H9 (cell line): ENCODE measurements around the gene JKAMP. TPM values are rescaled to one million over a fixed set of nuclear protein-coding genes. Genes with fewer than 3 reads are reported as not detected.

Experiments used
- DNase-seq: peaks from one replicate; pipeline ENCODE4 v3.0.0-alpha.2; 2017
- H2AFZ ChIP-seq: one replicate; pipeline ENCODE4 v1.6.1; 2013; ENCODE audit warnings: mild to moderate bottlenecking, low read length, control low read depth, moderate library complexity
- H2AK5ac ChIP-seq: 2 replicates; pipeline ENCODE4 v1.6.1; 2013; ENCODE audit warnings: low read length, control low read depth, mixed read lengths; ENCODE audit not compliant: insufficient read length
- H2BK120ac ChIP-seq: one replicate; pipeline ENCODE4 v1.6.1; 2013; ENCODE audit warnings: low read depth, mild to moderate bottlenecking, low read length, control low read depth, inconsistent platforms; ENCODE audit not compliant: poor library complexity, severe bottlenecking
- H2BK12ac ChIP-seq: 2 replicates; pipeline ENCODE4 v1.6.1; 2013; ENCODE audit warnings: low read length, control low read depth, mixed read lengths, low read depth; ENCODE audit not compliant: insufficient read length
- H2BK15ac ChIP-seq: 2 replicates; pipeline ENCODE4 v1.6.1; 2013; ENCODE audit warnings: low read depth, low read length, control low read depth
- H2BK20ac ChIP-seq: one replicate; pipeline ENCODE4 v1.6.1; 2013; ENCODE audit warnings: low read depth, mild to moderate bottlenecking, low read length, control low read depth, inconsistent platforms; ENCODE audit not compliant: poor library complexity, severe bottlenecking
- H2BK5ac ChIP-seq: 2 replicates; pipeline ENCODE4 v1.6.1; 2013; ENCODE audit warnings: low read length, control low read depth, mixed read lengths; ENCODE audit not compliant: insufficient read length
- H3K14ac ChIP-seq: 2 replicates; pipeline ENCODE4 v1.6.1; 2013; ENCODE audit warnings: low read length, control low read depth; ENCODE audit not compliant: insufficient read depth
- H3K18ac ChIP-seq: 2 replicates; pipeline ENCODE4 v1.6.1; 2013; ENCODE audit warnings: low read depth, mild to moderate bottlenecking, mixed read lengths, low read length, control low read depth; ENCODE audit not compliant: insufficient read length
- H3K23ac ChIP-seq: 2 replicates; pipeline ENCODE4 v1.6.1; 2013; ENCODE audit warnings: low read length, control low read depth, mixed read lengths, low read depth; ENCODE audit not compliant: insufficient read length
- H3K23me2 ChIP-seq: 2 replicates; pipeline ENCODE4 v1.6.1; 2013; ENCODE audit warnings: low read depth, mild to moderate bottlenecking, mixed read lengths, low read length, control low read depth; ENCODE audit not compliant: insufficient read length, poor library complexity, severe bottlenecking
- H3K27ac ChIP-seq: 2 replicates; pipeline ENCODE4 v1.5.1; 2013; ENCODE audit warnings: low read length, control low read depth, mixed read lengths, low read depth; ENCODE audit not compliant: insufficient read length
- H3K27me3 ChIP-seq: 2 replicates; pipeline ENCODE4 v1.6.1; 2013; ENCODE audit warnings: low read length, control low read depth, inconsistent platforms; ENCODE audit not compliant: insufficient read depth
- H3K4ac ChIP-seq: 2 replicates; pipeline ENCODE4 v1.6.1; 2013; ENCODE audit warnings: low read depth, mild to moderate bottlenecking, control low read depth, inconsistent platforms, low read length, moderate library complexity
- H3K4me1 ChIP-seq: 2 replicates; pipeline ENCODE4 v1.6.1; 2013; ENCODE audit warnings: low read length, control low read depth, inconsistent platforms; ENCODE audit not compliant: insufficient read depth
- H3K4me2 ChIP-seq: 2 replicates; pipeline ENCODE4 v1.6.1; 2013; ENCODE audit warnings: low read length, control low read depth, mixed read lengths; ENCODE audit not compliant: insufficient read length, insufficient read depth
- H3K56ac ChIP-seq: 2 replicates; pipeline ENCODE4 v1.6.1; 2013; ENCODE audit warnings: low read depth, mild to moderate bottlenecking, mixed read lengths, low read length, control low read depth; ENCODE audit not compliant: insufficient read length
- H3K79me1 ChIP-seq: 2 replicates; pipeline ENCODE4 v1.6.1; 2013; ENCODE audit warnings: low read depth, mild to moderate bottlenecking, moderate library complexity, low read length, control low read depth, inconsistent platforms; ENCODE audit not compliant: insufficient read depth, poor library complexity, severe bottlenecking
- H3K79me2 ChIP-seq: 2 replicates; pipeline ENCODE4 v1.6.1; 2013; ENCODE audit warnings: low read length, control low read depth, inconsistent platforms; ENCODE audit not compliant: insufficient read depth
- H3K9ac ChIP-seq: 2 replicates; pipeline ENCODE4 v1.6.1; 2013; ENCODE audit warnings: low read length, control low read depth, mixed read lengths; ENCODE audit not compliant: insufficient read length; ENCODE audit errors: extremely low read depth
- H3K9me3 ChIP-seq: one replicate; pipeline ENCODE4 v1.6.1; 2013; ENCODE audit warnings: low read depth, low read length, inconsistent platforms; ENCODE audit not compliant: control insufficient read depth
- H3T11ph ChIP-seq: one replicate; pipeline ENCODE4 v1.6.1; 2013; ENCODE audit warnings: mild to moderate bottlenecking, low read length, control low read depth, inconsistent platforms
- H4K20me1 ChIP-seq: one replicate; pipeline ENCODE4 v1.6.1; 2013; ENCODE audit not compliant: control insufficient read depth, insufficient read length, insufficient read depth
- H4K5ac ChIP-seq: 2 replicates; pipeline ENCODE4 v1.6.1; 2013; ENCODE audit warnings: low read depth, mild to moderate bottlenecking, mixed read lengths, low read length, control low read depth; ENCODE audit not compliant: insufficient read length
- H4K8ac ChIP-seq: replicated peaks from 2 replicates; pipeline ENCODE4 v1.6.1; 2013; ENCODE audit warnings: low read length, control low read depth, mixed read lengths, low read depth; ENCODE audit not compliant: insufficient read length
- H4K91ac ChIP-seq: 2 replicates; pipeline ENCODE4 v1.6.1; 2013; ENCODE audit warnings: low read depth, mild to moderate bottlenecking, moderate library complexity, mixed read lengths, low read length, control low read depth; ENCODE audit not compliant: insufficient read length
- H3K27ac Mint-ChIP-seq, 3 experiments: 2 replicates in 2 of 3; 3 replicates in 1 of 3; pipeline ENCODE4 v1.8.0; 2020 to 2021; ENCODE audit warnings: mixed read lengths in 3 of 3, mild to moderate bottlenecking in 1 of 3, moderate library complexity in 1 of 3
- H3K27me3 Mint-ChIP-seq: 2 replicates; pipeline ENCODE4 v1.8.0; 2021; ENCODE audit warnings: low read depth, mild to moderate bottlenecking, moderate library complexity, mixed read lengths
- H3K36me3 Mint-ChIP-seq, 3 experiments: 2 replicates in 2 of 3; 3 replicates in 1 of 3; pipeline ENCODE4 v1.8.0; 2020 to 2021; ENCODE audit warnings: low read depth in 3 of 3, mixed read lengths in 3 of 3; ENCODE audit not compliant: insufficient read depth in 1 of 3
- H3K4me1 Mint-ChIP-seq, 2 experiments: 2 replicates each; pipeline ENCODE4 v1.8.0; 2020; ENCODE audit warnings: mixed read lengths in 2 of 2
- H3K4me3 Mint-ChIP-seq, 2 experiments: 2 replicates in 1 of 2; 3 replicates in 1 of 2; pipeline ENCODE4 v1.8.0; 2020 to 2021; ENCODE audit warnings: mild to moderate bottlenecking in 2 of 2, mixed read lengths in 2 of 2, moderate library complexity in 1 of 2
- H3K9me3 Mint-ChIP-seq, 2 experiments: 2 replicates in 1 of 2; 3 replicates in 1 of 2; pipeline ENCODE4 v1.8.0; 2020; ENCODE audit warnings: mild to moderate bottlenecking in 2 of 2, mixed read lengths in 2 of 2, moderate library complexity in 1 of 2
- CTCF ChIP-seq: fragments of 200-600 bp; sonication (generic); conservative IDR thresholded peaks from 3 replicates; pipeline ENCODE4 v1.8.0; 2021; ENCODE audit warnings: antibody characterized with exemption, mild to moderate bottlenecking
- WGBS: extraction: QIAGEN DNeasy Blood & Tissue Kit; methylation state at CpG from one replicate; pipeline ENCODE4 v1.1.7; 2013; ENCODE audit warnings: missing lambda C conversion rate, low lambda C conversion rate, mixed read lengths; ENCODE audit not compliant: insufficient read length; ENCODE audit errors: extremely low coverage; 5-methylcytosine and 5-hydroxymethylcytosine counted together
- total RNA-seq: library from RNA; stranded (reverse); gene quantifications from 2 replicates; pipeline ENCODE4 v1.2.1, GENCODE V29; 2021

Gene JKAMP
- total RNA-seq, 1 experiment from 2014 or later, result 33.8 TPM

GRCh38 chr14:59461891-59462290 is 22.4 kb upstream of the JKAMP start:
- Histone ChIP-seq H2BK5ac (no peak overlapping the region), H4K5ac (no peak overlapping the region), H2BK12ac (no peak overlapping the region), H3T11ph (no peak overlapping the region), H2BK20ac (no peak overlapping the region), H4K20me1 (no peaks in the 10 kb centered on the region), H3K79me1 (no peaks in the 10 kb centered on the region), H3K27ac (no peak overlapping the region), H3K27me3 (peaks cover 3% of the 10 kb centered on the region; the same call in 1 of the 2 replicates), H2AK5ac (no peak overlapping the region), H3K23me2 (peaks cover 12% of the 10 kb centered on the region), H3K4me2 (no peak overlapping the region), H4K8ac (no peak overlapping the region), H3K56ac (no peak overlapping the region), H3K18ac (no peak overlapping the region), H3K23ac (no peak overlapping the region), H3K9ac (no peak overlapping the region), H2BK15ac (no peak overlapping the region), H3K79me2 (no peaks in the 10 kb centered on the region), H3K4me1 (no peaks in the 10 kb centered on the region), H2BK120ac (no peak overlapping the region), H2AFZ (no peak overlapping the region), H3K9me3 (no peaks in the 10 kb centered on the region), H3K14ac (no peak overlapping the region), H3K4ac (no peak overlapping the region), H4K91ac (no peak overlapping the region)
- Mint-ChIP-seq H3K9me3 (no peaks in the 10 kb centered on the region; a peak in 1 of 5 replicates), H3K27me3 (peaks cover 25% of the 10 kb centered on the region), H3K4me3 (no peak overlapping the region), H3K36me3 (peaks cover 3 to 15% (median 6%) of the 10 kb centered on the region in 3 experiments; a peak in 6 of 7 replicates), H3K27ac (no peak overlapping the region), H3K4me1 (peaks cover 9 to 17% of the 10 kb centered on the region in 2 experiments)
- WGBS, result no CpG with 5 or more reads among the region's 1 CpG
- DNase-seq, result no peak
- TF ChIP-seq CTCF, result no peak
